Loucy (cell line): ENCODE results near the gene WAC.

ENCODE experiments used
- CTCF ChIP-seq: fragments of 200-600 bp; sonication (generic); conservative IDR thresholded peaks from 2 replicates; pipeline ENCODE4 v1.5.1; 2014; ENCODE audit warnings: mild to moderate bottlenecking, antibody characterized with exemption, low read length
- EZH2phosphoT487 ChIP-seq: fragments of 200-600 bp; IDR thresholded peaks from 2 replicates; pipeline ENCODE4 v1.6.1; 2018; ENCODE audit warnings: antibody characterized with exemption, mild to moderate bottlenecking, moderate library complexity, borderline replicate concordance

DNA sequence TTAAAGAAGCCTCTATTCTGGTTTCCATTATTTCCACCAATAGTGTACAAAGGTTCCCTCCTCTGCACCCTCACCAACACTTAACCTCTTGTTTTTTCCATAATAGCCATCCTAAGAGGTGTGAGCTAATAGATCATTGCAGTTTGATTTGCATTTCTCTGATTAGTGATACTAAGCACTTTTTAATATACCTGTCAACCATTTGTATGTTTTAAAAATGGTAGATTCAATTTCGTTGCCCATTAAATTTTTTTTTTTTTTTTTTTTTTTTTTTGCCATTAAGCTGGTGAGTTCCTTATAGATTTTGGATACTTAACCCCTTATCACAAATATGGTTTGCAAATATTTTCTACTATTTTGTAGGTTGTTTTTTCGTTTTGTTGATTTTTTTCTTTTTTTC lies 23.2 kb downstream of the WAC start:
- TF ChIP-seq CTCF (no peak), EZH2phosphoT487 (no peak)
